Karpas-422 (cell line): ENCODE measurements around the gene MNAT1. TPM values are rescaled to one million over a fixed set of nuclear protein-coding genes. Genes with fewer than 3 reads are reported as not detected.

Experiments used
- DNase-seq: peaks from one replicate; pipeline ENCODE4 v3.0.0-alpha.2; 2015
- H2AFZ ChIP-seq: fragments of 200-600 bp; sonication (generic); 2 replicates; pipeline ENCODE4 v1.6.1; 2014; ENCODE audit warnings: antibody characterized with exemption, low read length, mixed read lengths
- H3K27ac ChIP-seq: fragments of 200-600 bp; sonication (generic); 2 replicates; pipeline ENCODE4 v1.5.1; 2014; ENCODE audit warnings: mild to moderate bottlenecking, low read length, moderate library complexity
- H3K27me3 ChIP-seq: fragments of 200-600 bp; sonication (generic); 2 replicates; pipeline ENCODE4 v1.6.1; 2014; ENCODE audit warnings: low read length, mixed read lengths
- H3K36me3 ChIP-seq: fragments of 200-600 bp; sonication (generic); 2 replicates; pipeline ENCODE4 v1.6.1; 2014; ENCODE audit warnings: low read length, mixed read lengths; ENCODE audit not compliant: insufficient read depth
- H3K4me1 ChIP-seq: fragments of 200-600 bp; sonication (generic); 2 replicates; pipeline ENCODE4 v1.6.1; 2014; ENCODE audit warnings: mild to moderate bottlenecking, low read length, mixed read lengths
- H3K4me2 ChIP-seq: fragments of 200-600 bp; sonication (generic); 2 replicates; pipeline ENCODE4 v1.6.1; 2014; ENCODE audit warnings: low read length, low read depth, mild to moderate bottlenecking; ENCODE audit not compliant: poor library complexity, severe bottlenecking
- H3K4me3 ChIP-seq: fragments of 200-600 bp; sonication (generic); 2 replicates; pipeline ENCODE4 v1.5.1; 2014; ENCODE audit warnings: mild to moderate bottlenecking, antibody characterized with exemption, low read length, mixed read lengths
- H3K79me2 ChIP-seq: fragments of 200-600 bp; sonication (generic); 2 replicates; pipeline ENCODE4 v1.6.1; 2014; ENCODE audit warnings: mild to moderate bottlenecking, low read length, mixed read lengths
- H3K9ac ChIP-seq: fragments of 200-600 bp; sonication (generic); 2 replicates; pipeline ENCODE4 v1.6.0; 2014; ENCODE audit warnings: low read length
- H3K9me2 ChIP-seq: fragments of 200-600 bp; sonication (generic), shearing (Covaris generic); replicated peaks from 2 replicates; pipeline ENCODE4 v1.6.0; 2014; ENCODE audit warnings: mild to moderate bottlenecking, low read length, moderate library complexity; ENCODE audit not compliant: insufficient read depth
- H3K9me3 ChIP-seq: fragments of 300-700, 200-600 bp; sonication (generic); 2 replicates; pipeline ENCODE4 v1.6.1; 2014; ENCODE audit warnings: low read length, mixed read lengths
- H4K20me1 ChIP-seq: fragments of 200-600 bp; sonication (generic); 2 replicates; pipeline ENCODE4 v1.6.1; 2014; ENCODE audit warnings: mild to moderate bottlenecking, antibody characterized with exemption, low read length, low read depth; ENCODE audit not compliant: insufficient read depth
- total RNA-seq: library from RNA; depleted of rRNA; stranded (reverse); fragments of >200 nt; shearing (Covaris generic); gene quantifications from 2 replicates; pipeline ENCODE4 v1.2.3, GENCODE V29; 2014; ENCODE audit warnings: low replicate concordance

MNAT1 gene
- total RNA-seq, 1 experiment from 2014 or later = 230 TPM

DNA sequence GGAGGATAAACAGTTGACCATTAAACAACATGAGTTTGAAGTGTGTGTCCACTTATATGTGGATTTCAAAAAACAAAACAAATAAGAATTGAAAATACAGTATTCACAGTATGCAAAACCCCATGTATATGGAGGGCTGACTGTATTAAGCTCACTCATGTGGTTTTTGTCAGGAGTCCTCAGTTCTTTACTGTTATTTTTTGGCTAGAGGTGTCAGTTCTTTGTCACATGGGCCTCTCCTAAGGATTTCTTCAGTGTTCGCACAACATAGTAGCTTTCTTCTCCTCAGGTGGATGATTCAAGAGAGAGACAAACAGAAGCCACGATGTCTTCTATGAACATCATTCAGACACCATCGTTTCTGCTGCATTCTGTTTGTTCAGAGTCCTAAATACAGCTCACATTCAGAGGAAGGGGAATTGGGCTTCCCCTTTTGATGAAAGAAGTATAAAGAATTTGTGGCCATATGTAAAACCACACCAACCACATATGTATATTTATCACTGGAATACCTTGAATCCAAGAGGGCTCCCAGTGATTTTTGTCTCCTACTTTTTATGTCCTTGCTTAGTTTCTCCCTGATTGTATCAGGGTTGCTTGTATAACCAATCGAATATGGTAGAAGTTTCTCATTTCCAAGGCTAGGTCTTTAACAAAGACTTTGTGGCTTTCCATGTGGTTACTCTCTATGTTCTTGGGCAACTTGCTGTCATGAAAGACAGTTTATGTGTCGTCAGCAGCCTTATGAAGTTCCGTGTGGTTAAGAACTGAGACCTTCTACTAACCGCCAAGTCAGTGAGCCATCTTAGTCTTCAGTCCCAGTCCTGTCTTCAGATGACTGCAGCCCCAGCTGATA, 18.9 kb downstream of the MNAT1 start:
- no peaks in the 10 kb centered on the region for H3K9me3 ChIP-seq
- peaks cover 100% of the 10 kb centered on the region for H3K79me2 ChIP-seq
- H3K4me2 ChIP-seq = no peak overlapping the region
- no peak overlapping the region for H3K9ac ChIP-seq
- H3K36me3 ChIP-seq = no peaks in the 10 kb centered on the region
- H4K20me1 ChIP-seq = peaks cover 8% of the 10 kb centered on the region
- peak; percentile 48 for DNase-seq
- H3K4me3 ChIP-seq = no peak overlapping the region
- H3K27me3 ChIP-seq = no peaks in the 10 kb centered on the region
- H3K4me1 ChIP-seq = peaks cover 91% of the 10 kb centered on the region
- peak overlapping the region; percentile 57 for H3K27ac ChIP-seq
- H2AFZ ChIP-seq = no peak overlapping the region
- H3K9me2 ChIP-seq = no peaks in the 10 kb centered on the region

DNA sequence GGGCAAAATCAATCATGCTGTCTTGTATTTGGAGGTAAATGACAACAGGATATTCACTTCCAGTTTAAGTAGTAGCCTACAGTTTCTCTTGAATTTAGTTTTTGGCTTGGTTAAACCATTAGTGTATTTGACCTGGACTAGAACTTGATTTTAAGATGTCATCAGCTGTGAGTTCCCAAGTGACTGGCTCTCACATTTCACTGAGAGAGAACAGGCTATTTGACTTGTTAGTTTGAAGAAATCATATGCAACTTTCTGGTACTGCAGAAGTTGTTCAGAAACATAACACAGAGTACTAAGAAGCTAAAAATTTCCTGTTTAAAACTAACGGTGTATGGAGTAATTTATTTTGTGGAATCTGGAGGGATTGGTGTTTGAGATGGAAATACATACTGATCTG, 22.3 kb downstream of the MNAT1 start:
- H3K79me2 ChIP-seq = peaks cover 100% of the 10 kb centered on the region
- no peaks in the 10 kb centered on the region for H3K9me3 ChIP-seq
- peak overlapping the region; percentile 50 for H3K27ac ChIP-seq
- H3K4me2 ChIP-seq = peak overlapping the region; percentile 34
- H4K20me1 ChIP-seq = no peaks in the 10 kb centered on the region
- peak overlapping the region; percentile 1; the same call in 1 of the 2 replicates for H3K9ac ChIP-seq
- H2AFZ ChIP-seq = no peak overlapping the region
- H3K4me3 ChIP-seq = no peak overlapping the region
- no peaks in the 10 kb centered on the region; the same call in 1 of the 2 replicates for H3K36me3 ChIP-seq
- no peaks in the 10 kb centered on the region for H3K27me3 ChIP-seq
- H3K9me2 ChIP-seq = no peaks in the 10 kb centered on the region
- peak; percentile 62 for DNase-seq
- peaks cover 77% of the 10 kb centered on the region for H3K4me1 ChIP-seq

DNA sequence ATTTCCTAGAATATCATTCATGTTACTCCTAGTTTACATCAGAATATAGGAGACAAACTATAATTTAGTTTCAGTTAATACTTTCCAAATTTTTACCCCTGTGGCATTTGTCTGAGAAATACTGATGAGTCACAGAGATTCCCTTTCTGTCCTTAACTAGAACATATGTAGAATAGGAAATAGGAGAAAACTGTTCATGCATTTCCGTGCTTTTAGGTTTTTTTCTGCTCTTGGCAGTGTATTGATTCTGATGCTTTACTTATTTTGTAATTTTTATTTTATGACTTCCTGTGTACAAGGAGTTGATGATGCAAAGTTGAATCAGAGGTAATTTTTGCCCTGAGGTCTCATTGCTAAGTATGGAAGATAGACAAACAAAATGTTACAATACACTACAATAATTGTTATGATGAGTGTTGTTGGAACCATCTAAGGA, 23.0 kb downstream of the MNAT1 start:
- Histone ChIP-seq H3K4me2 (peak overlapping the region; percentile 34), H3K9me2 (no peaks in the 10 kb centered on the region), H3K36me3 (no peaks in the 10 kb centered on the region; the same call in 1 of the 2 replicates), H3K9ac (no peak overlapping the region), H2AFZ (no peak overlapping the region), H3K27ac (peak overlapping the region; percentile 50), H3K4me3 (no peak overlapping the region), H4K20me1 (no peaks in the 10 kb centered on the region), H3K79me2 (peaks cover 100% of the 10 kb centered on the region), H3K9me3 (no peaks in the 10 kb centered on the region), H3K27me3 (no peaks in the 10 kb centered on the region), H3K4me1 (peaks cover 71% of the 10 kb centered on the region)
- peak; percentile 38 for DNase-seq

DNA sequence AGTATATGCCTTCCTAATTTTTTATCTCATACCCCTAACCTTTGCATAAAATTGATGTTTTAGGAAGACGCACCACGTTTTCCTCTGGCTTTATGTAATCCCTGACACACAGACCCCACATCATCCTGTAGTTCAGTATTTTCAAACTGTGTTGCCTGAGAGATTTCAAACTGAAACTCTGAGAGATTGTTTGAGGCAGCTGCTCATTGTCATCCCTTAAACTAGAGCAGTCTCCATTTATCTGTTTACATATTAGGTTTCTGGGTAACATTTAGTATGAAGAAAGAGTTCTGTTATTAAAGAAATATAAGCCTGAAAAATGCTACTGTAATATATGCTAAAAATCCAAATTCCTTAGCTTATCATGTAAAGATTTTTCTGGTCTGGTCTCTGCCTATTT, 24.3 kb downstream of the MNAT1 start:
- Histone ChIP-seq H3K9me2 (no peaks in the 10 kb centered on the region), H3K4me3 (no peak overlapping the region), H3K9ac (no peak overlapping the region), H3K4me2 (peak overlapping the region; percentile 2), H2AFZ (no peak overlapping the region), H4K20me1 (no peaks in the 10 kb centered on the region), H3K79me2 (peaks cover 100% of the 10 kb centered on the region), H3K27ac (peak overlapping the region; percentile 50), H3K4me1 (peaks cover 60% of the 10 kb centered on the region), H3K9me3 (no peaks in the 10 kb centered on the region), H3K27me3 (no peaks in the 10 kb centered on the region), H3K36me3 (no peaks in the 10 kb centered on the region; the same call in 1 of the 2 replicates)
- DNase-seq = no peak

DNA sequence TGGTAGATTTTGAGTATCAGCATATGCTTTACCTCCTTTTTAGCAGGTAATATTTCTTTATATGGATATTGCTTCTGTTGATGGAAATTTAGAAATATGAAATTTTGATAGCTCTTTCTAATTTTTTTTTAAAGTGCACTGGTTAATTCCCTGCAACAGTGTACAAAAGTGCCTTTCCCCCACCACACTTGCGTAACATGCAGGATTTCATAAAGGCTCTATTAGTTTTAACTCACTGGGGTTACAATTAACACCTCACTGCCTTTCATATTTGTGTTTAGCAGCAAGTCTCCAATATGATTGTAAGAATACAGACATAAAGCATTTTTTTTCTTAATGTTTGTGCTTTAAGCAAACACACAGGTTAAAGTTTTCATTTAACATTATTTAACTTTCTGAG, 25.6 kb downstream of the MNAT1 start:
- Histone ChIP-seq H3K4me3 (no peak overlapping the region), H3K9me3 (no peaks in the 10 kb centered on the region), H3K27ac (peak overlapping the region; percentile 2), H2AFZ (no peak overlapping the region), H3K27me3 (no peaks in the 10 kb centered on the region), H3K4me2 (no peak overlapping the region), H3K4me1 (peaks cover 49% of the 10 kb centered on the region), H3K9me2 (no peaks in the 10 kb centered on the region), H3K79me2 (peaks cover 100% of the 10 kb centered on the region), H3K9ac (no peak overlapping the region), H3K36me3 (no peaks in the 10 kb centered on the region; the same call in 1 of the 2 replicates), H4K20me1 (no peaks in the 10 kb centered on the region)
- DNase-seq = no peak

DNA sequence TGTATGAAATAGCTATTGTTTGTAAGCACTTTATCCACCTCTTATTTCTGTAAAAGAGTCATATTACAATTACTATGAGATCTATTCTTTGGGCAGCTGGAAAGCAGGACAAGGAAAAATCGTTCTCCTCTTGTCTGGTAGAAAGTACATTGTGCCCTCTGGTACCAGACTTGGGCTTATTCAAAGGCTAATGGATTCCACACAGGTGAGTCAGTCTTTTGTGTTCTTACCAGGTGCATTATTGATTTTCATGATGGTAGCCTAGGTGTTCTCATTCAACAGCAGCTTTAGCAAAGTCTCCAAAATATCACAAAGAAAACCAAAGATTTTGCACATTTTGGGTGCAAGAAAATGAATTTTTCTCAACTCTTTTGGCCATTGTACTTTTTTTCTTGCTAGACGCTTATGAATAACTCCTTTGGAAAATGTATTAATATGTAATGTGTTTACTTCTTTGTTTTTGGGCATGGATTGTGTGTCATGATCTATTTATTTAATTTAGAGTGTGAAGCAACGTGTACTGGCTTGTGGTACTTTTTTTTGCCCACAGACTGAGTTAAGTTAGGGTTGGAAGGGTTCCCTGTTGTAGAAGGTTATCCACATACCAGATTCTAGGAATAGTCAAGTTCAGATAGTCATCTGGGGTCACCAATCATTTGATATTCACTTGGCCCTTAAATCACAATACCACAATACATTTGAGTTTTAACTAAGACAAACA, 26.2 kb downstream of the MNAT1 start:
- Histone ChIP-seq H3K36me3 (no peaks in the 10 kb centered on the region; the same call in 1 of the 2 replicates), H3K27me3 (no peaks in the 10 kb centered on the region), H3K4me2 (no peak overlapping the region), H4K20me1 (no peaks in the 10 kb centered on the region), H3K9me2 (no peaks in the 10 kb centered on the region), H3K4me3 (no peak overlapping the region), H3K27ac (peak overlapping the region; percentile 2; the same call in 1 of the 2 replicates), H3K4me1 (peaks cover 43% of the 10 kb centered on the region), H2AFZ (no peak overlapping the region), H3K9ac (no peak overlapping the region), H3K79me2 (peaks cover 99% of the 10 kb centered on the region), H3K9me3 (no peaks in the 10 kb centered on the region)
- DNase-seq = no peak

DNA sequence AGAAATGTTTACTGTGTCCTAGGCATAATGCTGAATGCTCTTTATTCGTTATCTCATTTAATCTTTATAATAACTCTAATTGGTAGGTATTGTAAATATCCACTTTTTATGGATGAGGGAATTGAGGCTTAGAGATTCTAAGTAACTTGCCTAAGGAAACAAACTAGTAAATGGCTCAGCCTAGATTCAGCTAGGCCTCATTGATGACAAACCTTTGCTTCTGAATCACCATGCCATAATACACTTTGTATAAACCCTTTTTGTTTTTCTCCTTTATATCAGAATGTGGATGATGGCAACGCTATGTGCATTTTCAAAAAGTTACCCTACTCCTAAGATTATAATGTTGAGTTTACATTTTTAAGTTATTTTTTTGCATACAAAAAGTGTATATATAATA, 34.0 kb downstream of the MNAT1 start:
- H3K27me3 ChIP-seq = no peaks in the 10 kb centered on the region
- H3K79me2 ChIP-seq = peaks cover 97% of the 10 kb centered on the region
- no peaks in the 10 kb centered on the region for H3K9me3 ChIP-seq
- peaks cover 32% of the 10 kb centered on the region for H3K4me1 ChIP-seq
- no peak overlapping the region for H3K4me2 ChIP-seq
- no peaks in the 10 kb centered on the region for H4K20me1 ChIP-seq
- peaks cover 13% of the 10 kb centered on the region; the same call in 1 of the 2 replicates for H3K36me3 ChIP-seq
- H3K9ac ChIP-seq = no peak overlapping the region
- DNase-seq = no peak
- H3K27ac ChIP-seq = no peak overlapping the region
- no peak overlapping the region for H2AFZ ChIP-seq
- no peaks in the 10 kb centered on the region for H3K9me2 ChIP-seq
- H3K4me3 ChIP-seq = no peak overlapping the region

DNA sequence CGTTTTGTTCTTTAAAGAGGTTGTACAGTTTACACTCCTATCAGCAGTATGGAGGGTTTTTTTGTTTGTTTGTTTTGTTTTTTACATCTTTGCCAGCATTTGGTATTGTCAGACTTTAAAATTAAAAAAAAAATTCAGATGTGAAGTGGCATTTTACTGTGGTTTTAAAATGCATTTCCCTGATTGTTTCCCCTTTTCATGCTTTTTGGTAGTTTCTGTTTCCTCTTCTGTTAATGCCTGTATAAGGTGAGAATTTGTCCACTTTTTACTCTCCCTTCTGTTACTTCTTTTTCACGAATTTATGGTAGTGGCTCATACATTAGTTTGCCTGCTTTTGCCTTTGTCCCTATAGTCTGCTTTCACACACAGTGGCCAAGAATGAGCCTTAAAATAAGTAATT, 36.6 kb downstream of the MNAT1 start:
- H3K79me2 ChIP-seq = peaks cover 97% of the 10 kb centered on the region
- peaks cover 32% of the 10 kb centered on the region for H3K4me1 ChIP-seq
- 0 out of 2 replicates have a peak overlapping the region, but pooled peaks have one; percentile 0 for H3K4me3 ChIP-seq
- H3K9me3 ChIP-seq = no peaks in the 10 kb centered on the region
- DNase-seq = peak; percentile 59
- H2AFZ ChIP-seq = no peak overlapping the region
- no peaks in the 10 kb centered on the region for H3K9me2 ChIP-seq
- no peaks in the 10 kb centered on the region for H3K27me3 ChIP-seq
- peak overlapping the region; percentile 64 for H3K27ac ChIP-seq
- H3K9ac ChIP-seq = peak overlapping the region; percentile 13; the same call in 1 of the 2 replicates
- H3K4me2 ChIP-seq = peak overlapping the region; percentile 38
- H3K36me3 ChIP-seq = peaks cover 16% of the 10 kb centered on the region; the same call in 1 of the 2 replicates
- no peaks in the 10 kb centered on the region for H4K20me1 ChIP-seq
